ENCODE results near the gene C8G. TPM values are rescaled to one million over a fixed set of nuclear protein-coding genes. Genes with fewer than 3 reads are reported as not detected.

The C8G gene
- total RNA-seq, 1 donor from 2014 or later: not detected

- Histone ChIP-seq H3K9ac (ENCODE audit: low read depth in 1 of 3, low read length in 3 of 3) (peak overlapping the region; percentile 62 to 98 (median 70)), H3K36me3 (ENCODE audit: control insufficient read depth in 3 of 3, insufficient read depth in 3 of 3, low read length in 3 of 3) (peaks cover 25 to 32% (median 29%) of the 10 kb centered on the region in 3 donors), H3K27ac (ENCODE audit: low read depth, low read length) (peak overlapping the region; percentile 97), H3K4me1 (ENCODE audit: control insufficient read depth in 3 of 3, insufficient read depth in 3 of 3, low read length in 3 of 3) (peaks cover 35 to 60% (median 47%) of the 10 kb centered on the region in 3 donors), H3K4me3 (ENCODE audit: low read length in 3 of 3) (peak overlapping the region in 2 of 3 donors; percentile 40 to 90), H3K9me3 (ENCODE audit: control insufficient read depth in 3 of 3, low read length in 3 of 3) (peaks cover 0 to 2% (median 0%) of the 10 kb centered on the region in 3 donors), H3K27me3 (ENCODE audit: control insufficient read depth in 3 of 3, insufficient read depth in 3 of 3, low read length in 3 of 3) (no peaks in the 10 kb centered on the region)
These were observed 4.4 kb upstream of the C8G start for GRCh38 chr9:136940526-136941230.

- H3K9me3 ChIP-seq (ENCODE audit: control insufficient read depth in 3 of 3, low read length in 3 of 3): peaks cover 0 to 2% (median 0%) of the 10 kb centered on the region in 3 donors
- peaks cover 35 to 62% (median 50%) of the 10 kb centered on the region in 3 donors for H3K4me1 ChIP-seq (ENCODE audit: control insufficient read depth in 3 of 3, insufficient read depth in 3 of 3, low read length in 3 of 3)
- H3K36me3 ChIP-seq (ENCODE audit: control insufficient read depth in 3 of 3, insufficient read depth in 3 of 3, low read length in 3 of 3): peaks cover 25 to 32% (median 29%) of the 10 kb centered on the region in 3 donors
- H3K27me3 ChIP-seq (ENCODE audit: control insufficient read depth in 3 of 3, insufficient read depth in 3 of 3, low read length in 3 of 3): no peaks in the 10 kb centered on the region
- H3K4me3 ChIP-seq (ENCODE audit: low read length in 3 of 3): peak overlapping the region in 1 of 3 donors; percentile 90
- H3K9ac ChIP-seq (ENCODE audit: low read depth in 1 of 3, low read length in 3 of 3): peak overlapping the region in 1 of 3 donors; percentile 98
- H3K27ac ChIP-seq (ENCODE audit: low read depth, low read length): peak overlapping the region; percentile 97
These were observed 3.6 kb upstream of the C8G start for GRCh38 chr9:136941231-136942111.

- H3K9ac ChIP-seq (ENCODE audit: low read depth in 1 of 3, low read length in 3 of 3): peak overlapping the region in 2 of 3 donors; percentile 93 to 98
- H3K27me3 ChIP-seq (ENCODE audit: control insufficient read depth in 3 of 3, insufficient read depth in 3 of 3, low read length in 3 of 3): no peaks in the 10 kb centered on the region
- peak overlapping the region; percentile 97 for H3K27ac ChIP-seq (ENCODE audit: low read depth, low read length)
- peaks cover 0 to 2% (median 0%) of the 10 kb centered on the region in 3 donors for H3K9me3 ChIP-seq (ENCODE audit: control insufficient read depth in 3 of 3, low read length in 3 of 3)
- peaks cover 37 to 71% (median 58%) of the 10 kb centered on the region in 3 donors for H3K4me1 ChIP-seq (ENCODE audit: control insufficient read depth in 3 of 3, insufficient read depth in 3 of 3, low read length in 3 of 3)
- H3K36me3 ChIP-seq (ENCODE audit: control insufficient read depth in 3 of 3, insufficient read depth in 3 of 3, low read length in 3 of 3): peaks cover 25 to 32% (median 29%) of the 10 kb centered on the region in 3 donors
- H3K4me3 ChIP-seq (ENCODE audit: low read length in 3 of 3): peak overlapping the region in 2 of 3 donors; percentile 85 to 90
These were observed 2.7 kb upstream of the C8G start for GRCh38 chr9:136942112-136942880.

- peaks cover 42 to 71% (median 64%) of the 10 kb centered on the region in 3 donors for H3K4me1 ChIP-seq (ENCODE audit: control insufficient read depth in 3 of 3, insufficient read depth in 3 of 3, low read length in 3 of 3)
- H3K36me3 ChIP-seq (ENCODE audit: control insufficient read depth in 3 of 3, insufficient read depth in 3 of 3, low read length in 3 of 3): peaks cover 25 to 32% (median 26%) of the 10 kb centered on the region in 3 donors
- peak overlapping the region in 2 of 3 donors; percentile 85 to 90 for H3K4me3 ChIP-seq (ENCODE audit: low read length in 3 of 3)
- H3K9ac ChIP-seq (ENCODE audit: low read depth in 1 of 3, low read length in 3 of 3): peak overlapping the region in 2 of 3 donors; percentile 93 to 98
- peaks cover 0 to 2% (median 0%) of the 10 kb centered on the region in 3 donors for H3K9me3 ChIP-seq (ENCODE audit: control insufficient read depth in 3 of 3, low read length in 3 of 3)
- H3K27me3 ChIP-seq (ENCODE audit: control insufficient read depth in 3 of 3, insufficient read depth in 3 of 3, low read length in 3 of 3): no peaks in the 10 kb centered on the region
- peak overlapping the region; percentile 97 for H3K27ac ChIP-seq (ENCODE audit: low read depth, low read length)
These were observed 2.2 kb upstream of the C8G start for GRCh38 chr9:136942881-136943230.

- Histone ChIP-seq H3K27me3 (ENCODE audit: control insufficient read depth in 3 of 3, insufficient read depth in 3 of 3, low read length in 3 of 3) (no peaks in the 10 kb centered on the region), H3K27ac (ENCODE audit: low read depth, low read length) (peak overlapping the region; percentile 97), H3K4me1 (ENCODE audit: control insufficient read depth in 3 of 3, insufficient read depth in 3 of 3, low read length in 3 of 3) (peaks cover 46 to 74% (median 68%) of the 10 kb centered on the region in 3 donors), H3K36me3 (ENCODE audit: control insufficient read depth in 3 of 3, insufficient read depth in 3 of 3, low read length in 3 of 3) (peaks cover 25 to 32% (median 26%) of the 10 kb centered on the region in 3 donors), H3K9me3 (ENCODE audit: control insufficient read depth in 3 of 3, low read length in 3 of 3) (peaks cover 0 to 2% (median 0%) of the 10 kb centered on the region in 3 donors), H3K9ac (ENCODE audit: low read depth in 1 of 3, low read length in 3 of 3) (peak overlapping the region; percentile 88 to 98 (median 93)), H3K4me3 (ENCODE audit: low read length in 3 of 3) (peak overlapping the region; percentile 75 to 90 (median 85))
These were observed 1.5 kb upstream of the C8G start for GRCh38 chr9:136943291-136944211.

- peak overlapping the region; percentile 75 to 90 (median 85) for H3K4me3 ChIP-seq (ENCODE audit: low read length in 3 of 3)
- peak overlapping the region; percentile 88 to 98 (median 93) for H3K9ac ChIP-seq (ENCODE audit: low read depth in 1 of 3, low read length in 3 of 3)
- no peaks in the 10 kb centered on the region for H3K27me3 ChIP-seq (ENCODE audit: control insufficient read depth in 3 of 3, insufficient read depth in 3 of 3, low read length in 3 of 3)
- peaks cover 25 to 32% (median 26%) of the 10 kb centered on the region in 3 donors for H3K36me3 ChIP-seq (ENCODE audit: control insufficient read depth in 3 of 3, insufficient read depth in 3 of 3, low read length in 3 of 3)
- peaks cover 0 to 2% (median 0%) of the 10 kb centered on the region in 3 donors for H3K9me3 ChIP-seq (ENCODE audit: control insufficient read depth in 3 of 3, low read length in 3 of 3)
- H3K27ac ChIP-seq (ENCODE audit: low read depth, low read length): peak overlapping the region; percentile 97
- peaks cover 46 to 73% (median 68%) of the 10 kb centered on the region in 3 donors for H3K4me1 ChIP-seq (ENCODE audit: control insufficient read depth in 3 of 3, insufficient read depth in 3 of 3, low read length in 3 of 3)
These were observed 878 bp upstream of the C8G start for GRCh38 chr9:136944212-136944518.

GRCh38 chr9:136945333-136946227, 537 bp downstream of the C8G start:
- Histone ChIP-seq H3K27ac (ENCODE audit: low read depth, low read length) (no peak overlapping the region), H3K36me3 (ENCODE audit: control insufficient read depth in 3 of 3, insufficient read depth in 3 of 3, low read length in 3 of 3) (peaks cover 21 to 28% (median 21%) of the 10 kb centered on the region in 3 donors), H3K27me3 (ENCODE audit: control insufficient read depth in 3 of 3, insufficient read depth in 3 of 3, low read length in 3 of 3) (no peaks in the 10 kb centered on the region), H3K4me1 (ENCODE audit: control insufficient read depth in 3 of 3, insufficient read depth in 3 of 3, low read length in 3 of 3) (peaks cover 38 to 69% (median 62%) of the 10 kb centered on the region in 3 donors), H3K4me3 (ENCODE audit: low read length in 3 of 3) (no peak overlapping the region), H3K9me3 (ENCODE audit: control insufficient read depth in 3 of 3, low read length in 3 of 3) (peaks cover 0 to 2% (median 0%) of the 10 kb centered on the region in 3 donors), H3K9ac (ENCODE audit: low read depth in 1 of 3, low read length in 3 of 3) (peak overlapping the region in 1 of 3 donors; percentile 40)
